IPS-11a (cell line): ENCODE measurements around the gene AGPAT3.

Source experiments
- H3K4me3 ChIP-seq: one replicate; pipeline ENCODE4 v1.5.1; 2013; ENCODE audit warnings: low read depth, low read length, control low read depth

The AGPAT3 gene

DNA sequence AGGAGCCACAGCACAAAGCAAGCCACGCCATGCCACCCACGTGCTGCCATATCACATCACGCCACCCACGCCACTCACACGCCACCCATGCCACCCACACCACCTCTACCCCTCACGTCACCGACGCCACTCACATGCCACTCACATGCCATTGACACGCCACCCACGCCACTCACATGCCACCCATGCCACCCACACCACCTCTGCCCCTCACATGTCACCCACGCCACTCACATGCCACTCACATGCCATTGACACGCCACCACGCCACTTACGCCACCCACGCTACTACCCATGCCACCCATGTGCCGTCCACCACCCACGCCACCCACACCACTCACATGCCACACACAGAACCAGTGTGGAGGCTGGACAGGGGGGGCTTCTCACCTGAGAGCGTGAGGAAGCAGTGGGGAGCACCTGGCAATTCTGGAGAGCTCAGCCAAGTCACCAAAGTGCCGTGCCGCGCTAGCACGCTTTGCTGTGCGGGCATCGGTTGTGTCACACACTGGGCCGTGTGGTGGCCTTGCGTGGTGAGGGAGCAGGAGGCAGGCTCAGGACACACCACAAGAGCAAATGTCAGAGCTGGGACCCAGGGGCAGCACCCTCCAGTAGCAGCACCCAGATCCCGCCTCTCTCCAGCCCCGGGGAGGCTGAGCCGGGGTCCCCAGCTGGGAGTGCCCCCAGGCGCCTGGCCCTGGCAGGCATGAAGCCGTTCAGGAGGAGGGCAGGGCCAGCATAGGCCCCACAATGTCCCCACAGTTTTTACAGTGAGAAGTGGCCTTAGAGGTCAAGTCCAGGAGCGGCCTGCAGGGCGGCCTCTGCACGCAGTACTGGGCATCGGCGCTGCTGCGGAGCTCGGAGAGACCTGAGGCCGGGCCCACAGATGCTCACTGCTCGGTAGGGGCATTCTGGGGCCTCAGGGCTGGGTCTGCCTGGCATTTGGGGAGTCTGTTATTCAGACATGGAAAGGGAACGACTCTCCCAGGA lies 70.0 kb downstream of the AGPAT3 start:
- H3K4me3 ChIP-seq: no peak overlapping the region

GRCh38 chr21:43935711-43936110 lies 70.7 kb downstream of the AGPAT3 start:
- no peak overlapping the region for H3K4me3 ChIP-seq

DNA sequence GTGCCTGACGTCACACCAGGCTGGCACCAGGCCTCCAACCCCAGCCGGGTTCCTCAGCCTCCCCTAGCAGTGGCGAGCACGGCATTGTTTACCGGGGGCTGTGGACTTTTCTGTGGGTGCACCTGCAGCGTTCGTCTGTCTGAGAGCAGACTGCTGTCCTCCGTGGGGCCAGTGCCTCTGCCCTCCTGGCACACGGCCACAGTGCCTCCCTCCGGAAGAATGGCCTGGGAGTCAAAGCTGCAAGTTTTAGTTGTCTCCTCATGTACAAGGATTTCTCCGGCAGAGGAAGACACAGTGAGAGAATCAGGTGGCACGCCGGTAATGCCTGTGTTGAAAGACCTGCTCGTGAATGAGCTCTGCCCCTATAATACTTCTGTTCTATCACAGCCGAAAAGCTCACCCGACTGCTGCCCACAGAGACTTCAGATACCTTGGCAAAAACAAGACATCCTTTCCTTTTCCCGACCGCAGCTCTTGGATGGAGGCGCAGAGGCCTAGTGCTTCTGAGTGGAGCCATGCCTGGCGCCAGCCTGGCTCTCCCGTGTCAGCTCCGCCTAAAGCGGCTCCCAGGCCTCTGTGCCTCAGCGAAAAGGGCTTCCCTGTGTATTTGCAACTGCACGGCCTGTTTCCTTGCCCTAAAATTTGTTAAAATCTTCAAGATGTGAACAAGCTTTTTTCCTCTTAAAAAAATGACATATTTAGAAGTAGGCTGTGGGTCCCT lies 71.4 kb downstream of the AGPAT3 start:
- H3K4me3 ChIP-seq: no peak overlapping the region

GRCh38 chr21:43937051-43937832 lies 72.2 kb downstream of the AGPAT3 start:
- H3K4me3 ChIP-seq: no peak overlapping the region

DNA sequence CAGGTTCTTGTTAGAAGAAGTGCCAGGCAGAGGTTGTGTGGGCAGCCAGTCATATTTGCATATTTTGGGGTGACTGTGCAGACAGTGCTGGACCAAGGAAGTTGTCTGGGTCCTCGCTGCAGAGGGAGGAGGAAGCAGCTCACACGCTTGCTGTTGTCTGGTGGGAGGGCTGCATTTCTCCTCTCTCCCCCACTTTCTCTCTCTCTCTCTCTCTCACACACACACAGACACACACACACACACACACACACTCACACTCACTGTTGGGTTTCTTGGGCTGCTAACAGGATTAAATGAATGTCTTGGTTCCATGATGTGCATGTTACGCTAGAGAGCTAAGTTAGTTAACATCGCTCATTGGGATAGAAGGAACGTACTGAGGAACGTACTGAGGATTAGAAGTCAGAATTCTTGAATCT lies 72.9 kb downstream of the AGPAT3 start:
- H3K4me3 ChIP-seq: no peak overlapping the region

GRCh38 chr21:43938751-43939442 lies 73.9 kb downstream of the AGPAT3 start:
- H3K4me3 ChIP-seq: no peak overlapping the region

GRCh38 chr21:43939443-43940328 lies 74.7 kb downstream of the AGPAT3 start:
- no peak overlapping the region for H3K4me3 ChIP-seq

DNA sequence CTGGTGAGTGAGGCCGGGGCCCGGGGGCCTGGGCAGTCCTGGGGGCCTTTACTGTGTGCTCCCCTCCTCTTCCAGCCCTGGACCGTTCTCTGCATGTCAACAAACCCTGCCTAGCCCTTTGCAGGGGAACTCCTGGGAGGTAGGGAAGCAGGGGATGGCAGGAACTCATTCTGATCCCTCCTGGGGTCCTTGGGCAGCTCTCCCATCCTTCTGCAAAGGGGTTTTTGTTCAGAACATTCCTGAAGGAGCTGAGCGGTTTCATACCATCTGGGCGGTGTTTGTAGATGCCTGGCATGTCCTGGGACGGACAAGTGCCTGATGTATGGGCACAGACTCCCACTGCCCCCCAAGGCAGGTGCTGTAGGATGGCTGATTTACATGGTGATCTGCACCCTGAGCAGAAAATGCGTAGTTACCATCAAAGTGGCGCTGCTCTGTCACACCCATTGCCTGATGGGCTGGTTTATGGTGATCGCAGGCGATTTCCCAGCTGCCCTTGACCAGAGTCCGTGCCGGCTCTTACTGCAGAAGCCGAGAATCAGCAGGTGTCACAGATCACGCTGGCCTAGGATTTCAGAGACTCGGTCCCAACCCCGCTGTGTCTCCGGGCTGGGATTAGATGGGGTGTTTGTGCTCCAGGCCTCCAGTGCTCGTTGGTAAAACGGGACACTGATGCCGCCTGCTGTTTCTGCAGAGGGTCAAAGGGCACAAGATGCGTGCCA lies 75.5 kb downstream of the AGPAT3 start:
- no peak overlapping the region for H3K4me3 ChIP-seq

GRCh38 chr21:43942201-43942600 lies 77.2 kb downstream of the AGPAT3 start:
- H3K4me3 ChIP-seq: no peak overlapping the region

- H3K4me3 ChIP-seq: no peak overlapping the region
Observed at GRCh38 chr21:43942621-43943020, 77.6 kb downstream of the AGPAT3 start.

DNA sequence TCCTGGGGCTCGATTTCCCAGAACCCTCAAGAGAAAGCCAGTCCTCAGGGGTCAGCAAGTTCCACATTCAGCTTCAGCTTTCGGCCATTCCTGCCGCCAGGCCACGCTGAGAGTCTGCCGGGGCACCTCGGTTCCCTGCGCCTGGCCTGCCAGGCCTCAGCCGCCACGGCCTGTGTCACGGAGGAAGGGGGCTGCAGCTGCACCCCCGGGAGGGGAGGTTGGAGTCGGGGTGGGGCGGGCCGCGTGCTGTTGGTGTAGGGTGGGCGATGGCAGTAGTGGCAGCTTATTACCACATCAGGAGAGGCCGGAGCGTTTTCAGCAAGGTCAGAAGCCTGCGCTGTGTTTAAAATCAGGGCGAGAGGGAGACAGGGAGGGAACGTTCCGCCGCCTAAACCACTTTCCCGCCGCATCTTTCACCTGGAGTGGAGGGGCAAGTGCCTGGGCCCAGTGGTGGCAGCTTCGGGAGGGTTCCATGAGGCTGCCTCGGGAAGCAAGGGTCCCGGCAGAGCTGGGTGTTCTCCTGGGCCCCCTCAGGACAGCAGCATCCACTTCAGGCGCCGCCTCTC lies 78.6 kb downstream of the AGPAT3 start:
- H3K4me3 ChIP-seq: no peak overlapping the region

GRCh38 chr21:43944078-43944633 lies 79.1 kb downstream of the AGPAT3 start:
- H3K4me3 ChIP-seq: no peak overlapping the region

GRCh38 chr21:43944757-43945156 lies 79.7 kb downstream of the AGPAT3 start:
- no peak overlapping the region for H3K4me3 ChIP-seq

- no peak overlapping the region for H3K4me3 ChIP-seq
Observed at GRCh38 chr21:43948740-43949498, 83.9 kb downstream of the AGPAT3 start.

DNA sequence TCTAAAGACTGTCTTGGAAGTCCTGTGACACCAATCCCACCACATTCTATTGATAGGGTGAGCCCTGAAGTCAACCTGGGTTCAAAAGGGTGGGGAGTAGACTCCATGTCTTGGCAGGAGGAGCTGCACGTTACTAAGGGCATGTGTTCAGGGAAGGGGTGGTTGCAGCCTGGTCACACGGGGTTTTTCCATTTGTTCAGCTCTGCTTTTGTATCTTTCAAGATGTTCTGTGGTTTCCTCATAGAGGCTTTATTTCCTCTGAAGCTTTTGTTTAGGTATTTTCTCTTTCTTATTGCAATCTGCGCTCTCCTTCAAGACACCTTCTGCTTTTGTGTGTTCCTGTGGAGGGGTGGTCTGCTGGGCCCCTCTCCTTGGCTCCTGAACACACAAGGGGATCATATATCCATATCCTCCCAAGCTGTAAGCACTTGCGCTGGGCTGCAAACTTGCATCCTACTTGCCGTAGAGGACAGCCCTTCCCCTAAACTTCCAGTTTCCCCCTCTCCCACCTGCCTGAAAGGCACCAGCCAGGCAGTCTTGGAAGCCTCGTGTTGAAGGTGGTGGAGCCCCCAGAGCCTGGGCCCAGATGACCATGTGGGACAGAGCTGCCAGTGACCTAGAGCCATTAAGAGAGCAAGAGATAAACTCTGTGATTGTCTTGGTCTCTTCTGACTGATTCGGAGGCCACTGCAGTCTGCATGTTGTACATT lies 84.6 kb downstream of the AGPAT3 start:
- H3K4me3 ChIP-seq: no peak overlapping the region

DNA sequence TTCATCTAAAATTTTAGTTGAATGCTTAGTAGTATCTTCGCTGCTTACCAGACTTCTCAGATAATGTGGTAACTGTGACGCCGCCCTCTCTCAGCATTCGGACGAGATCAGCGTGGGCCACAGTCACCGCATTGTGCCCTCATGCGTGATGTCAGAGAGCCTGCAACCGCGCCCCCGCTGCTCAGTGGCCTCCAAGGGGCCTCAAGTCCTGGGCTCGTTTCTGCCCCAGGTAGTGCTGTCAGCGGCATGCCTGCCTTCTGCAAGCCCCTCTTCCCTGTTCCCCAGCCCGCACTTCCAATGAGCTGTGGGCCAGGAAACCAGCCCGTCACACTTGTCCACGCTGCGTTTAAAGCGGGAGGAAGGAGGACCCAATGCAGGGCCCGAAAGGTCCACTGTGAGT lies 85.5 kb downstream of the AGPAT3 start:
- no peak overlapping the region for H3K4me3 ChIP-seq

DNA sequence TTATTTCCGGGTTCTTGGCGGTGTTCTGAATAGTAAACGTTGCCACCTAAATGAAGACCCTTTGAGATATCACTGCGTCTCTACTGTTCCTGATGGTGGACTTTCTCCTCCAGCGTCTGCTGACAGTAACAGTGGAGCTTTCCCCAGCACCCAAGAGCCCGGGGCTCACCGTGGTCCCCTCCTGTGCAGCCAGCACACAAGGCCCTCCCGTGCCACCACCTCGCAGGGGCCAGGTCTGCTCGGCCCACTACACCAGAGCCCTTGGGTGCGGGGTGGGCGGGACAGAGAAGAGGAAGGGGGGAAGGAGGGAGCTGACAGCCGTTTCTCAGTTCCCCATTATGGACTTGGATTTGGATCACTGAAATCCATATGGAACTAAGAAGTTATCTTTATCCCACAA lies 85.9 kb downstream of the AGPAT3 start:
- no peak overlapping the region for H3K4me3 ChIP-seq
